WTC11 (cell line): ENCODE data around the gene IL1B.

Experiments used
- ATF1 ChIP-seq: sonication (generic); formaldehyde crosslinking; IDR thresholded peaks from 2 replicates; pipeline ENCODE4 v1.8.1; 2023; ENCODE audit warnings: mild to moderate bottlenecking, moderate library complexity, missing genetic modification reagents
- CREB1 ChIP-seq: sonication (generic); formaldehyde crosslinking; IDR thresholded peaks from 2 replicates; pipeline ENCODE4 v1.8.0; 2023; ENCODE audit warnings: mild to moderate bottlenecking, missing genetic modification reagents
- ELF4 ChIP-seq: sonication (generic); formaldehyde crosslinking; IDR thresholded peaks from 2 replicates; pipeline ENCODE4 v1.8.1; 2022; ENCODE audit warnings: low read depth, mild to moderate bottlenecking, moderate library complexity, missing genetic modification reagents
- GABPB1 ChIP-seq: sonication (generic); formaldehyde crosslinking; IDR thresholded peaks from 2 replicates; pipeline ENCODE4 v1.8.1; 2023; ENCODE audit warnings: mild to moderate bottlenecking, missing genetic modification reagents
- JUN ChIP-seq: sonication (generic); formaldehyde crosslinking; IDR thresholded peaks from 2 replicates; pipeline ENCODE4 v1.8.0; 2023; ENCODE audit warnings: mild to moderate bottlenecking, missing genetic modification reagents
- SP1 ChIP-seq: sonication (generic); formaldehyde crosslinking; conservative IDR thresholded peaks from 2 replicates; pipeline ENCODE4 v1.8.1; 2022; ENCODE audit warnings: missing genetic modification reagents
- ZBTB21 ChIP-seq: sonication (generic); formaldehyde crosslinking; IDR thresholded peaks from 2 replicates; pipeline ENCODE4 v1.8.1; 2023; ENCODE audit warnings: mild to moderate bottlenecking, missing genetic modification reagents, borderline replicate concordance
- TF ChIP-seq, protein P1 (sequence below): fragments of 200-600 bp; IDR thresholded peaks from 2 replicates; pipeline ENCODE4 v1.8.0; 2022; ENCODE audit warnings: antibody characterized with exemption
- TF ChIP-seq, protein P2 (sequence below): sonication (generic); formaldehyde crosslinking; IDR thresholded peaks from 2 replicates; pipeline ENCODE4 v1.8.0; 2022; ENCODE audit warnings: mild to moderate bottlenecking, missing genetic modification reagents
- TF ChIP-seq, protein P3 (sequence below): sonication (generic); formaldehyde crosslinking; IDR thresholded peaks from 2 replicates; pipeline ENCODE4 v1.8.0; 2022; ENCODE audit warnings: mild to moderate bottlenecking, missing genetic modification reagents
- TF ChIP-seq, protein P4 (sequence below): sonication (generic); formaldehyde crosslinking; IDR thresholded peaks from 2 replicates; pipeline ENCODE4 v1.8.1; 2023; ENCODE audit warnings: mild to moderate bottlenecking, missing genetic modification reagents, borderline replicate concordance
- TF ChIP-seq, protein P5 (sequence below): sonication (generic); formaldehyde crosslinking; IDR thresholded peaks from 2 replicates; pipeline ENCODE4 v1.8.0; 2023; ENCODE audit warnings: missing genetic modification reagents
- TF ChIP-seq, protein P6 (sequence below): sonication (generic); formaldehyde crosslinking; IDR thresholded peaks from 2 replicates; pipeline ENCODE4 v1.8.0; 2022; ENCODE audit warnings: mild to moderate bottlenecking, missing genetic modification reagents
- TF ChIP-seq, protein P7 (sequence below): sonication (generic); formaldehyde crosslinking; IDR thresholded peaks from 2 replicates; pipeline ENCODE4 v1.8.1; 2022; ENCODE audit warnings: low read depth, missing genetic modification reagents, borderline replicate concordance

DNA sequence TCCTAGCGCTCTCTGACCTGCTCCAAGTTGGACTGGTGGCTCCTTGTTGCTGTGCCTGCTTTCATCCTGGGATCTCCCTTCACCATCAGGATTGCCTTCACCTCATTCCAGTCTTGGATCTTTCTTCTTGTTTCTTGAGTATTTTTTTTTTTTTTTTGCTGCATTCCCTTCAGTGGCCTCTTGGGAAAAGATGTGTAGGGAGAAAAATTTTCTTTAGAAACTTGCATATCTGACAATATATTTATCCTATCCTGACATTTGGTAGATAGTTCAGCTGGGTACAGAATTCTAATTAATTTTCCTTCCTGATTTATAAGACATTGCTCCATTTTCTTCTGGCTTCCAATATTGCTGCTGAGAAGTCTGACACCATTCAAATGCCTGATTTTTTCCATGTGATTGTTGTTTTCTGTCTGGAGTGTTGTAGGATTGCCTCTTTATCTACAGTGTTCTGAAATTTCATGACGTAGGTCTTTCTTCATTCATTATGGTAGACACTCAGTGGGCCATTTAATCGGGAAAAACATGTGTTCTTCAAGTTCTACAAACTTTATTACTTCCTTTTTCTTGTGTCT, 29.3 kb downstream of the IL1B start:
- TF ChIP-seq, protein P1, sequence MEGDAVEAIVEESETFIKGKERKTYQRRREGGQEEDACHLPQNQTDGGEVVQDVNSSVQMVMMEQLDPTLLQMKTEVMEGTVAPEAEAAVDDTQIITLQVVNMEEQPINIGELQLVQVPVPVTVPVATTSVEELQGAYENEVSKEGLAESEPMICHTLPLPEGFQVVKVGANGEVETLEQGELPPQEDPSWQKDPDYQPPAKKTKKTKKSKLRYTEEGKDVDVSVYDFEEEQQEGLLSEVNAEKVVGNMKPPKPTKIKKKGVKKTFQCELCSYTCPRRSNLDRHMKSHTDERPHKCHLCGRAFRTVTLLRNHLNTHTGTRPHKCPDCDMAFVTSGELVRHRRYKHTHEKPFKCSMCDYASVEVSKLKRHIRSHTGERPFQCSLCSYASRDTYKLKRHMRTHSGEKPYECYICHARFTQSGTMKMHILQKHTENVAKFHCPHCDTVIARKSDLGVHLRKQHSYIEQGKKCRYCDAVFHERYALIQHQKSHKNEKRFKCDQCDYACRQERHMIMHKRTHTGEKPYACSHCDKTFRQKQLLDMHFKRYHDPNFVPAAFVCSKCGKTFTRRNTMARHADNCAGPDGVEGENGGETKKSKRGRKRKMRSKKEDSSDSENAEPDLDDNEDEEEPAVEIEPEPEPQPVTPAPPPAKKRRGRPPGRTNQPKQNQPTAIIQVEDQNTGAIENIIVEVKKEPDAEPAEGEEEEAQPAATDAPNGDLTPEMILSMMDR: no peak
- TF ChIP-seq, protein P2, sequence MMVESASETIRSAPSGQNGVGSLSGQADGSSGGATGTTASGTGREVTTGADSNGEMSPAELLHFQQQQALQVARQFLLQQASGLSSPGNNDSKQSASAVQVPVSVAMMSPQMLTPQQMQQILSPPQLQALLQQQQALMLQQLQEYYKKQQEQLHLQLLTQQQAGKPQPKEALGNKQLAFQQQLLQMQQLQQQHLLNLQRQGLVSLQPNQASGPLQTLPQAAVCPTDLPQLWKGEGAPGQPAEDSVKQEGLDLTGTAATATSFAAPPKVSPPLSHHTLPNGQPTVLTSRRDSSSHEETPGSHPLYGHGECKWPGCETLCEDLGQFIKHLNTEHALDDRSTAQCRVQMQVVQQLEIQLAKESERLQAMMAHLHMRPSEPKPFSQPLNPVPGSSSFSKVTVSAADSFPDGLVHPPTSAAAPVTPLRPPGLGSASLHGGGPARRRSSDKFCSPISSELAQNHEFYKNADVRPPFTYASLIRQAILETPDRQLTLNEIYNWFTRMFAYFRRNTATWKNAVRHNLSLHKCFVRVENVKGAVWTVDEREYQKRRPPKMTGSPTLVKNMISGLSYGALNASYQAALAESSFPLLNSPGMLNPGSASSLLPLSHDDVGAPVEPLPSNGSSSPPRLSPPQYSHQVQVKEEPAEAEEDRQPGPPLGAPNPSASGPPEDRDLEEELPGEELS (CRISPR knock-in tag): no peak
- TF ChIP-seq ZBTB21 (CRISPR knock-in tag) (no peak), GABPB1 (CRISPR knock-in tag) (no peak), SP1 (CRISPR knock-in tag) (no peak), JUN (no peak), ELF4 (no peak), ATF1 (CRISPR knock-in tag) (no peak), CREB1 (CRISPR knock-in tag) (no peak)
- TF ChIP-seq, protein P3, sequence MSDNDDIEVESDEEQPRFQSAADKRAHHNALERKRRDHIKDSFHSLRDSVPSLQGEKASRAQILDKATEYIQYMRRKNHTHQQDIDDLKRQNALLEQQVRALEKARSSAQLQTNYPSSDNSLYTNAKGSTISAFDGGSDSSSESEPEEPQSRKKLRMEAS: no peak
- TF ChIP-seq, protein P4, sequence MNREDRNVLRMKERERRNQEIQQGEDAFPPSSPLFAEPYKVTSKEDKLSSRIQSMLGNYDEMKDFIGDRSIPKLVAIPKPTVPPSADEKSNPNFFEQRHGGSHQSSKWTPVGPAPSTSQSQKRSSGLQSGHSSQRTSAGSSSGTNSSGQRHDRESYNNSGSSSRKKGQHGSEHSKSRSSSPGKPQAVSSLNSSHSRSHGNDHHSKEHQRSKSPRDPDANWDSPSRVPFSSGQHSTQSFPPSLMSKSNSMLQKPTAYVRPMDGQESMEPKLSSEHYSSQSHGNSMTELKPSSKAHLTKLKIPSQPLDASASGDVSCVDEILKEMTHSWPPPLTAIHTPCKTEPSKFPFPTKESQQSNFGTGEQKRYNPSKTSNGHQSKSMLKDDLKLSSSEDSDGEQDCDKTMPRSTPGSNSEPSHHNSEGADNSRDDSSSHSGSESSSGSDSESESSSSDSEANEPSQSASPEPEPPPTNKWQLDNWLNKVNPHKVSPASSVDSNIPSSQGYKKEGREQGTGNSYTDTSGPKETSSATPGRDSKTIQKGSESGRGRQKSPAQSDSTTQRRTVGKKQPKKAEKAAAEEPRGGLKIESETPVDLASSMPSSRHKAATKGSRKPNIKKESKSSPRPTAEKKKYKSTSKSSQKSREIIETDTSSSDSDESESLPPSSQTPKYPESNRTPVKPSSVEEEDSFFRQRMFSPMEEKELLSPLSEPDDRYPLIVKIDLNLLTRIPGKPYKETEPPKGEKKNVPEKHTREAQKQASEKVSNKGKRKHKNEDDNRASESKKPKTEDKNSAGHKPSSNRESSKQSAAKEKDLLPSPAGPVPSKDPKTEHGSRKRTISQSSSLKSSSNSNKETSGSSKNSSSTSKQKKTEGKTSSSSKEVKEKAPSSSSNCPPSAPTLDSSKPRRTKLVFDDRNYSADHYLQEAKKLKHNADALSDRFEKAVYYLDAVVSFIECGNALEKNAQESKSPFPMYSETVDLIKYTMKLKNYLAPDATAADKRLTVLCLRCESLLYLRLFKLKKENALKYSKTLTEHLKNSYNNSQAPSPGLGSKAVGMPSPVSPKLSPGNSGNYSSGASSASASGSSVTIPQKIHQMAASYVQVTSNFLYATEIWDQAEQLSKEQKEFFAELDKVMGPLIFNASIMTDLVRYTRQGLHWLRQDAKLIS (CRISPR knock-in tag): no peak
- TF ChIP-seq, protein P5, sequence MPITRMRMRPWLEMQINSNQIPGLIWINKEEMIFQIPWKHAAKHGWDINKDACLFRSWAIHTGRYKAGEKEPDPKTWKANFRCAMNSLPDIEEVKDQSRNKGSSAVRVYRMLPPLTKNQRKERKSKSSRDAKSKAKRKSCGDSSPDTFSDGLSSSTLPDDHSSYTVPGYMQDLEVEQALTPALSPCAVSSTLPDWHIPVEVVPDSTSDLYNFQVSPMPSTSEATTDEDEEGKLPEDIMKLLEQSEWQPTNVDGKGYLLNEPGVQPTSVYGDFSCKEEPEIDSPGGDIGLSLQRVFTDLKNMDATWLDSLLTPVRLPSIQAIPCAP (CRISPR knock-in tag): no peak
- TF ChIP-seq, protein P6, sequence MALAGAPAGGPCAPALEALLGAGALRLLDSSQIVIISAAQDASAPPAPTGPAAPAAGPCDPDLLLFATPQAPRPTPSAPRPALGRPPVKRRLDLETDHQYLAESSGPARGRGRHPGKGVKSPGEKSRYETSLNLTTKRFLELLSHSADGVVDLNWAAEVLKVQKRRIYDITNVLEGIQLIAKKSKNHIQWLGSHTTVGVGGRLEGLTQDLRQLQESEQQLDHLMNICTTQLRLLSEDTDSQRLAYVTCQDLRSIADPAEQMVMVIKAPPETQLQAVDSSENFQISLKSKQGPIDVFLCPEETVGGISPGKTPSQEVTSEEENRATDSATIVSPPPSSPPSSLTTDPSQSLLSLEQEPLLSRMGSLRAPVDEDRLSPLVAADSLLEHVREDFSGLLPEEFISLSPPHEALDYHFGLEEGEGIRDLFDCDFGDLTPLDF (CRISPR knock-in tag): no peak
- TF ChIP-seq, protein P7, sequence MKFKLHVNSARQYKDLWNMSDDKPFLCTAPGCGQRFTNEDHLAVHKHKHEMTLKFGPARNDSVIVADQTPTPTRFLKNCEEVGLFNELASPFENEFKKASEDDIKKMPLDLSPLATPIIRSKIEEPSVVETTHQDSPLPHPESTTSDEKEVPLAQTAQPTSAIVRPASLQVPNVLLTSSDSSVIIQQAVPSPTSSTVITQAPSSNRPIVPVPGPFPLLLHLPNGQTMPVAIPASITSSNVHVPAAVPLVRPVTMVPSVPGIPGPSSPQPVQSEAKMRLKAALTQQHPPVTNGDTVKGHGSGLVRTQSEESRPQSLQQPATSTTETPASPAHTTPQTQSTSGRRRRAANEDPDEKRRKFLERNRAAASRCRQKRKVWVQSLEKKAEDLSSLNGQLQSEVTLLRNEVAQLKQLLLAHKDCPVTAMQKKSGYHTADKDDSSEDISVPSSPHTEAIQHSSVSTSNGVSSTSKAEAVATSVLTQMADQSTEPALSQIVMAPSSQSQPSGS: no peak
